ENCODE measurements around the gene MIEF1.

DNA sequence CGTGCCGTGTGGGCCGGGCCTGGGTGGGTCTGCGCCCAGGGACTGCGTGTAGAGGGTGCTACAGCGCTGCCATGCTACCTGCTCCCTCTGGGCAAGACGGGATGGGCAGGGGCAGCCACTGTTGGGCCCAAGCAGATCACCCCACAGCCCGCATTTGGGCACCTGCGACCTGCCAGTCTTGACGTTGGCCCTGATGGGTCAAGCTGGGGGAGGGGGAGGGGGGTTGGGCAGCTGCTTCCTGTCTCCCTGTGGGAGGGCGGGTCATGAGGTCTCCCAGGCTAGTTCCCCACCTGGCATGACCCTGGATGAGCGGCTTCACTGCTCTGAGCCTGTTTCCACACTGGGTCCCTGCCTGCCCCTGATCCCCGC is 33.3 kb downstream of the MIEF1 start:
- TF ChIP-seq CEBPB (IDR thresholded peaks at IDR 0.05; ENCODE audit: low read depth, low read length) (no peak), CTCF (IDR thresholded peaks at IDR 0.05; ENCODE audit: control extremely low read depth in 1 of 3, insufficient read depth in 1 of 3, low read depth in 1 of 3, low read length in 3 of 3) (no peak), EGR1 (IDR thresholded peaks at IDR 0.05; ENCODE audit: borderline replicate concordance, low read depth, low read length) (no peak), JUND (IDR thresholded peaks at IDR 0.05; ENCODE audit: low read length) (no peak)
